ENCODE results near the gene AGT.

The AGT gene

GRCh38 chr1:230713138-230713537, 784 bp downstream of the AGT start:
- H3K4me3 ChIP-seq (ENCODE audit: low read depth in 1 of 2, low read length in 2 of 2) = no peak overlapping the region
- no peak overlapping the region for H3K9ac ChIP-seq (ENCODE audit: low read depth, low read length)
- ATAC-seq (ENCODE audit: insufficient read depth, low read depth) (no peak), DNase-seq (no peak)
- H3K4me2 ChIP-seq (ENCODE audit: insufficient read depth, low read length) = no peak overlapping the region
- no peaks in the 10 kb centered on the region for H3K9me3 ChIP-seq (ENCODE audit: insufficient read depth, low read length, severe bottlenecking)
- H3K27ac ChIP-seq (ENCODE audit: low read length) = no peak overlapping the region
- no peaks in the 10 kb centered on the region for H3K79me2 ChIP-seq (ENCODE audit: insufficient read depth, low read length)
- H2AFZ ChIP-seq (ENCODE audit: low read depth, low read length) = no peak overlapping the region
- H3K36me3 ChIP-seq (ENCODE audit: insufficient read depth, low read length) = no peaks in the 10 kb centered on the region
- no peaks in the 10 kb centered on the region for H3K4me1 ChIP-seq (ENCODE audit: insufficient read depth, low read length)
- H3K27me3 ChIP-seq (ENCODE audit: insufficient read depth, low read length, poor library complexity) = no peaks in the 10 kb centered on the region
- TF ChIP-seq EZH2 (IDR thresholded peaks at IDR 0.05; ENCODE audit: borderline replicate concordance, low read depth, low read length, severe bottlenecking) (no peak), CTCF (IDR thresholded peaks at IDR 0.05; ENCODE audit: borderline replicate concordance, extremely low read depth, low read length, poor library complexity, severe bottlenecking) (no peak)
- no peaks in the 10 kb centered on the region for H4K20me1 ChIP-seq (ENCODE audit: insufficient read depth, low read length)

- H3K9me3 ChIP-seq (ENCODE audit: insufficient read depth, low read length, severe bottlenecking) = no peaks in the 10 kb centered on the region
- DNase-seq = no peak
- no peak overlapping the region for H3K27ac ChIP-seq (ENCODE audit: low read length)
- no peaks in the 10 kb centered on the region for H3K4me1 ChIP-seq (ENCODE audit: insufficient read depth, low read length)
- no peak for TF ChIP-seq CTCF (IDR thresholded peaks at IDR 0.05; ENCODE audit: borderline replicate concordance, extremely low read depth, low read length, poor library complexity, severe bottlenecking)
- no peak for TF ChIP-seq EZH2 (IDR thresholded peaks at IDR 0.05; ENCODE audit: borderline replicate concordance, low read depth, low read length, severe bottlenecking)
- H3K9ac ChIP-seq (ENCODE audit: low read depth, low read length) = no peak overlapping the region
- H3K4me3 ChIP-seq (ENCODE audit: low read depth in 1 of 2, low read length in 2 of 2) = no peak overlapping the region
- H3K36me3 ChIP-seq (ENCODE audit: insufficient read depth, low read length) = no peaks in the 10 kb centered on the region
- no peak for ATAC-seq (ENCODE audit: insufficient read depth, low read depth)
- H3K79me2 ChIP-seq (ENCODE audit: insufficient read depth, low read length) = no peaks in the 10 kb centered on the region
- H3K4me2 ChIP-seq (ENCODE audit: insufficient read depth, low read length) = no peak overlapping the region
- no peak overlapping the region for H2AFZ ChIP-seq (ENCODE audit: low read depth, low read length)
- no peaks in the 10 kb centered on the region for H3K27me3 ChIP-seq (ENCODE audit: insufficient read depth, low read length, poor library complexity)
- no peaks in the 10 kb centered on the region for H4K20me1 ChIP-seq (ENCODE audit: insufficient read depth, low read length)
Measured at GRCh38 chr1:230712470-230712942, 1.4 kb downstream of the AGT start.

- ATAC-seq (ENCODE audit: insufficient read depth, low read depth) (no peak), DNase-seq (no peak)
- H3K9ac ChIP-seq (ENCODE audit: low read depth, low read length) = no peak overlapping the region
- H3K36me3 ChIP-seq (ENCODE audit: insufficient read depth, low read length) = no peaks in the 10 kb centered on the region
- H3K9me3 ChIP-seq (ENCODE audit: insufficient read depth, low read length, severe bottlenecking) = no peaks in the 10 kb centered on the region
- H3K79me2 ChIP-seq (ENCODE audit: insufficient read depth, low read length) = no peaks in the 10 kb centered on the region
- H3K4me3 ChIP-seq (ENCODE audit: low read depth in 1 of 2, low read length in 2 of 2) = no peak overlapping the region
- no peaks in the 10 kb centered on the region for H3K27me3 ChIP-seq (ENCODE audit: insufficient read depth, low read length, poor library complexity)
- H3K4me2 ChIP-seq (ENCODE audit: insufficient read depth, low read length) = no peak overlapping the region
- H3K27ac ChIP-seq (ENCODE audit: low read length) = no peak overlapping the region
- no peaks in the 10 kb centered on the region for H3K4me1 ChIP-seq (ENCODE audit: insufficient read depth, low read length)
- TF ChIP-seq CTCF (IDR thresholded peaks at IDR 0.05; ENCODE audit: borderline replicate concordance, extremely low read depth, low read length, poor library complexity, severe bottlenecking) = no peak
- TF ChIP-seq EZH2 (IDR thresholded peaks at IDR 0.05; ENCODE audit: borderline replicate concordance, low read depth, low read length, severe bottlenecking) = no peak
- no peaks in the 10 kb centered on the region for H4K20me1 ChIP-seq (ENCODE audit: insufficient read depth, low read length)
- no peak overlapping the region for H2AFZ ChIP-seq (ENCODE audit: low read depth, low read length)
Measured at GRCh38 chr1:230711245-230711644, 2.7 kb downstream of the AGT start.

- H3K79me2 ChIP-seq (ENCODE audit: insufficient read depth, low read length) = no peaks in the 10 kb centered on the region
- H3K27me3 ChIP-seq (ENCODE audit: insufficient read depth, low read length, poor library complexity) = no peaks in the 10 kb centered on the region
- H4K20me1 ChIP-seq (ENCODE audit: insufficient read depth, low read length) = no peaks in the 10 kb centered on the region
- no peak overlapping the region for H3K9ac ChIP-seq (ENCODE audit: low read depth, low read length)
- H3K36me3 ChIP-seq (ENCODE audit: insufficient read depth, low read length) = no peaks in the 10 kb centered on the region
- no peaks in the 10 kb centered on the region for H3K9me3 ChIP-seq (ENCODE audit: insufficient read depth, low read length, severe bottlenecking)
- no peak overlapping the region for H3K27ac ChIP-seq (ENCODE audit: low read length)
- ATAC-seq (ENCODE audit: insufficient read depth, low read depth) = no peak
- H3K4me1 ChIP-seq (ENCODE audit: insufficient read depth, low read length) = no peaks in the 10 kb centered on the region
- H3K4me3 ChIP-seq (ENCODE audit: low read depth in 1 of 2, low read length in 2 of 2) = no peak overlapping the region
- H3K4me2 ChIP-seq (ENCODE audit: insufficient read depth, low read length) = no peak overlapping the region
- TF ChIP-seq CTCF (IDR thresholded peaks at IDR 0.05; ENCODE audit: borderline replicate concordance, extremely low read depth, low read length, poor library complexity, severe bottlenecking) = no peak
- TF ChIP-seq EZH2 (IDR thresholded peaks at IDR 0.05; ENCODE audit: borderline replicate concordance, low read depth, low read length, severe bottlenecking) = no peak
- no peak overlapping the region for H2AFZ ChIP-seq (ENCODE audit: low read depth, low read length)
- DNase-seq = no peak
Measured at GRCh38 chr1:230710543-230710904, 3.4 kb downstream of the AGT start.

Measured in DND-41 (cell line).